Activated CD4-positive, alpha-beta T cell treated with anti-CD3 and anti-CD28 coated beads for 1 hour (primary cell): ENCODE results near the gene ACTL7A.

Experiments used
- DNase-seq: peaks from one replicate; pipeline ENCODE4 v3.0.0-alpha.2; 2020

Gene ACTL7A

GRCh38 chr9:108850293-108850897, 11.7 kb upstream of the ACTL7A start:
- DNase-seq: no peak

GRCh38 chr9:108851138-108851537, 10.9 kb upstream of the ACTL7A start:
- no peak for DNase-seq

- no peak for DNase-seq
Measured at GRCh38 chr9:108852079-108852478, 10.0 kb upstream of the ACTL7A start.

GRCh38 chr9:108854094-108854493, 8.0 kb upstream of the ACTL7A start:
- no peak for DNase-seq

- DNase-seq: no peak
Measured at GRCh38 chr9:108854641-108855528, 7.2 kb upstream of the ACTL7A start.

- DNase-seq: no peak
Measured at GRCh38 chr9:108855529-108855886, 6.6 kb upstream of the ACTL7A start.

GRCh38 chr9:108855888-108856287, 6.2 kb upstream of the ACTL7A start, which contains the start of gene ACTL7B:
Gene ACTL7B, minus strand, starts transcription at chr9:108855986. Its CDS starts 56 bp downstream, at chr9:108855930.
- no peak for DNase-seq

GRCh38 chr9:108857572-108857971, 4.5 kb upstream of the ACTL7A start:
- no peak for DNase-seq

- DNase-seq: no peak
Measured at GRCh38 chr9:108859459-108860114, 2.5 kb upstream of the ACTL7A start.

- DNase-seq: no peak
Measured at GRCh38 chr9:108860354-108860753, 1.7 kb upstream of the ACTL7A start.

GRCh38 chr9:108860764-108861163, 1.3 kb upstream of the ACTL7A start:
- no peak for DNase-seq

- DNase-seq: no peak
Measured at GRCh38 chr9:108861464-108861863, 602 bp upstream of the ACTL7A start.

GRCh38 chr9:108863891-108864290, 1.8 kb downstream of the ACTL7A start:
- no peak for DNase-seq

- no peak for DNase-seq
Measured at GRCh38 chr9:108864446-108864845, 2.4 kb downstream of the ACTL7A start.

GRCh38 chr9:108865037-108865436, 3.0 kb downstream of the ACTL7A start:
- DNase-seq: no peak

GRCh38 chr9:108866001-108866420, 3.9 kb downstream of the ACTL7A start:
- no peak for DNase-seq

- no peak for DNase-seq
Measured at GRCh38 chr9:108867116-108867515, 5.0 kb downstream of the ACTL7A start.

GRCh38 chr9:108867829-108868228, 5.8 kb downstream of the ACTL7A start:
- no peak for DNase-seq

- no peak for DNase-seq
Measured at GRCh38 chr9:108869092-108869725, 7.1 kb downstream of the ACTL7A start.

GRCh38 chr9:108874058-108874788, 12.2 kb downstream of the ACTL7A start:
- DNase-seq: no peak

- no peak for DNase-seq
Measured at GRCh38 chr9:108876425-108876824, 14.4 kb downstream of the ACTL7A start.

GRCh38 chr9:108877524-108877923, 15.5 kb downstream of the ACTL7A start:
- DNase-seq: no peak
